Astrocyte (in vitro differentiated cells and primary cell): ENCODE measurements around the gene TST.

ENCODE experiments used
- CTCF ChIP-seq: IDR thresholded peaks from 2 replicates; pipeline ENCODE4 v1.5.1; 2011; ENCODE audit warnings: low read depth, mild to moderate bottlenecking, inconsistent platforms, low read length, moderate library complexity; ENCODE audit not compliant: insufficient read depth
- EZH2 ChIP-seq: IDR thresholded peaks from 2 replicates; pipeline ENCODE4 v1.6.1; 2012; ENCODE audit warnings: mild to moderate bottlenecking, low read length, inconsistent platforms; ENCODE audit not compliant: insufficient read depth

GRCh38 chr22:36961626-36962025 lies 57.6 kb downstream of the TST start:
- TF ChIP-seq CTCF (no peak), EZH2 (no peak)
